ENCODE measurements around the gene ACYP2.

ACYP2 gene

DNA sequence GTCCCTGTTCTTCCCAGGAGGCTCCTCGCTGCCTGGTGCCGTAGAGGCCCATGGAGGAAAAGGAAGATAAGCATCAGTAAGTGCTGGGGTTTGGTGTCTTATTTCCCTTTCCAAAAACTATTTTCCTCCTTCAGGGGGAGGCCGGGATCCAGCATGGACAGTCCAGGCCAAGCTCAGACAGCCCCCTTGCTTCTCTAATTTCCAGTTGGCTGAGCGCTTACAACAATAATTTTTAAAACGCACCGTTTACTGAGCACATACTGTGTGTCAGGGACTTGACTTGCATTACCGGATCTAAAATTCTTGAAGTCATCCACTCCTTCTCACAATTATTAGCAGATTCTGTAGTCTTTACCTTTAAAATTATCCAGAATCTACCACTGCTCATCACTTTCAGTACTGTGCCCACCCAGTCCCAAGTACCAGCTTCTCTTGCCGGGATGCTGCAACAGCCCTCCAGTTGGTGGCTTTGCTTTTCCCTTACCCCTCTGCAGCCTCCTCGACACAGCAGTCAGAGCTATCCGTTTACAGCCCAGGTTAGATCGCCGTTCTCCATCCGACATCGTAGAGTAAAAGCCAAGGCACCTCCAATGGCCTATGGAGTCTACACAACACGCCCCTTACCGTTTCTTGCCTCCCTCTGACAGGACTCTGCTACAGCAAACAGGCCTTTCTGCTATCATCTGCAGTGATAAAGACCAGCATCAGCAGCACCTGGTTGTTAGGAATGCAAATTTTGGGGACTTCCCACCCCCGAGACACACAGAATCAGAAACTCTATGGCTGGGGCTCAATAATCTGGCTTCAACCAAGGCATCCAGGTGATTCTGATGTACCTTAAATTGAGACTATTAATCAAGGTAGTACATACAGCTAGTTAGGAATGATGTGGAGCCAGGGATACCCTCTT, 215.8 kb downstream of the ACYP2 start:
- no peak for DNase-seq

DNA sequence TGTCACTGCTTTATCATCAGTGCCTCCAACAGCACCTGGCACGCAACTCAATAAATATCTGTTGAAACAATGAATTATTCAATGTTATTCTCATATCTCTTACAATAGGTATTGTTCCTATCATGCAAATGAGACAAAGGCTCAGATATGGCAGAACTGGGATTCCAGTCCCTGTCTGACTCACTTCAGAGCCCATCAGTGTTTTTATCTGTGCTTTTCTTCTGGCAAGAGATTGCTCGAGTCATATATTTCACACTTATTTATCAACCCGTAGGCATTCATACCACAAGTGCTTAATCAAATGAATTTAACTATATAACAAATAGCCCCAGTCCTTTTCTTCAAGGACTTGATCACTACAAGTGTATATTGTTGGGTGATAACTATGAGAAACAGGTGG, 217.0 kb downstream of the ACYP2 start:
- DNase-seq: no peak

DNA sequence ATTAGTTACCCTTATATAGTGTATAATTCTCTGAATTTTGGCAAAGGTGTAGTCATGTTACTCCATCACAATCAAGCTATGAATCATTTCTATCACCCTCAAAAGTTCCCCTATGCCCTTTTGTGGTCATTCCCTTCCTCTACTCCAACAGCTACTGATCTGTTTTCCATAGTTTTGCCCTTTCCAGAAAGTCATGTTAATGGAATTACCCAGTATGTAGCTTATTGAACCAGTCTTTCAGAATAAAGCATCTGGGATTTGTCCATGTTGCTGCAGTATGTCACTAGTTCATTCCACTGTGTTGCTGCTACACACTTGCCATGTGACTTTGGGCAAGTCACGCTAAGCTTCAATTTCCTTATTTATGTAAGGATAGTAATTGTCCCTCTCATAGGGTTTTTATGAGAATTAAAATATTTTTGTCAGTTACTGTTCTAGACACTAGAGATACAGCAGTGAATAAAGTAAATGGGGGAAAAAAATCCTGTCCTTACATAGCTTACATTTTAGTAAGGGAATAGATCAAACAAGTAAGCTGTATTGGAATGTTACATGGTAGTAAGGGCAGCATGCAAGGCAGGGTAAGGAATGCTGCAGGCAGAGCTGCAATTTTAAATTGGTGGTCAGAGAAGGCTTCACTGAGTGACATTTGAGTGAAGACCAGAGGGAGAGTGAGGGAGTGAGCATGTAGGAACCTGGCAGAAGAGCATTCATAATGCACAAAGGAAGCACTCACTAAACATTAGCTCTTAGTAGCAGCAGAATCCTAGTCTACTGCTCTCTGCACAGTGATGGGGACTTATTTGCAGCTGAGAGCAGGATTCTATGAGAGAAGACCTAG, 220.9 kb downstream of the ACYP2 start:
- DNase-seq: no peak

DNA sequence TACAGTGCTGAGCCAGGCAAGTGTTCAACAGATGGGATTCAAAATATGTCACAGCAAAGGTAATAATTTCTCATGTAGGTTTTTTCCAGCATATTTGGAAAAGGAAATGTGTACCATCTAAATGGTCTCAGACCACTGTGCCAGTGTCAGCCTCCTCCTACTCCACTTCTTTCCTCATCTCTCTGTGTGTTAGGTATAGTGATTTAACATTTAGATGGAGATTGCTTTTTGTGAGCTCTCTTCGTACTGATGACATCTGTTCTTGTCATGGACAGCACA, 221.5 kb downstream of the ACYP2 start:
- DNase-seq: no peak

DNA sequence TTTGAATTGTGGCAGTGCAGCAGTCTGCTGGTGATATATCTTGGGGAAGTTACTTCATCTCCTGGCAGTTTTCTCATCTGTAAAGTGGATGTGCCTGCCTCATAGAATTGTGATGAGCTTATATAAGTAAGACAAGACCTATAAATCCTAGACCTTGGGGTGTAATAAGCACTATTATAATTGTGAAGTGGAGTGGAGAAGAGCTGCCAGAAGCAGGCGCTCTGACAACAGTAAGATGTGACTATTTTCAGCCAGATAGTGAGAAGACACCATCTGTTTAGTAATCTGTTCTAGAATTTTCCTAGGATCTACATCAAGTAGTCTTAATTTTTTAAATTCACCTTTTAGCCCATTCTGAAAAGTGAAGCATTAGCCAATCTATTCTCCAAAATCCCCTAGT, 226.2 kb downstream of the ACYP2 start:
- no peak for DNase-seq

DNA sequence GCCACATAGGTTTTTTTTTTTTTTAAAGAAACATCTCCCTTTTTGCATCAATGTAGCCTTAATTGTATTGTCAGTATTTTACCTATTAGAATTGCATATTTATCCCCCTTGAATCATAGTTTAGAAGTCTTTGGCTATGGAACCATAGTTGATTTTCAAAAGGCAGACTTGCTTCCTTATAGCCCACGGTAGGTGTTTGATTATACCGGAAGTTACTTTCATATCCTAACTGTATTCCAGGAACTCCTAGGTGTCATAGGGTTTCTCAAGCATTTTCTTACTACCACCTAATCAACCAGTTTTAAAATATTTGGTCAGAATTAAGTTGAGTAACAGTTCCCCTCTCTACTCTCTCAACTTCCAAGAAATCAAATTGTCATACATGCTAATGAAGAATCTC, 227.2 kb downstream of the ACYP2 start:
- no peak for DNase-seq

DNA sequence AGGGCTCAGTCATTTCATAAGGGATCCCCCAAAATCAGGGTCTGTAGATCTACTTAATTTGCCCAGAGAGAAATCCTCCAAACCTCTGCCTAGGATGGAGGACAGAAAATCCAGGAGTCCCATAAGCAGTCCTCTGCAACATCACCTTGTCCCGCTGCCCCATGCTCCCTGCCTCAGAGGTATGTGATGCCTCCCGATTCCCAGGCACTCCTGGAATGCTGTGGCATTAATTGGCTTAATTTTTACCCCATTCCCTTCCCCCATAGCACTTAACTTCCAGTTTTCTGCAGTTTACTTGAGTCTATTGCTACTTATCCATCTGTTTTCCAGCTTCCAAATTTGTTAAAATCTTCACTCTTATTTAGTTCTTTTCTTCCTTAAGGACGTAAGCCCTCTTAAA, 232.2 kb downstream of the ACYP2 start:
- no peak for DNase-seq

DNA sequence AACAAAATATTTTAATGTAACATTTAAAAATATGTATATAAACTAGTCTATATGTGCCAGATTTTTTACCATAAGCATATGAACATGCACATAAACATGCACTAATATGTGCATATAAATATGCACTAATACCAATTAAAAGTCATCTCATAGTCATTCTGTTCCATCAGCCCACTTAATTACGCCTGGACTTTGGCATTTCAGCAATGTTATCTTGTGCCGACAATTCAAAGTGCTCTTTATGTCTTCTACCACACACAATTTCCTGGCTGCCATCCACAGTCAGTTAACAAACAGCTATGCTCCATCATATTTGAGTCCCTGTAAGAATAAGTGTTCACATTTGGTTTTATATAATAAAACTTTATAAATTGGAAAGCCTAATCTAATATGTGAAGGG, 233.2 kb downstream of the ACYP2 start:
- DNase-seq: no peak

DNA sequence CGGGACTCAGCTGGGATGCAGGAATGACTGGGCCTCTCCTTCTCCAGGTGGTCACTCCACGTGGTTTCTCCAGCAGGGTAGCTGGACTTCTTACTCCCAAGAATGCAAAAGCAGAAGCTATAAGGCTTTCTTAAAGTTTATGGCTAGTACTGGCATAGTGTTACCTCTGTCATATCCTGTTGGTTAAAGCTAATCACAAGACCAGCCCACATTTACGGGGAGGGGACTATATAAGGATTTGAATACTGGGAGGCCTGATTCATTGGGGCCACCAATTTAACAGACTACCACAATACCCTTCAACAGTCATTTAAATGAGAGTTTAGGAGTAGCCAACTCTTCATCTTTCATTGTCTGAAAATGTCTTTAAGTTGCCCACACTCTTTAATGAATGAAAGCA, 235.0 kb downstream of the ACYP2 start:
- no peak for DNase-seq

DNA sequence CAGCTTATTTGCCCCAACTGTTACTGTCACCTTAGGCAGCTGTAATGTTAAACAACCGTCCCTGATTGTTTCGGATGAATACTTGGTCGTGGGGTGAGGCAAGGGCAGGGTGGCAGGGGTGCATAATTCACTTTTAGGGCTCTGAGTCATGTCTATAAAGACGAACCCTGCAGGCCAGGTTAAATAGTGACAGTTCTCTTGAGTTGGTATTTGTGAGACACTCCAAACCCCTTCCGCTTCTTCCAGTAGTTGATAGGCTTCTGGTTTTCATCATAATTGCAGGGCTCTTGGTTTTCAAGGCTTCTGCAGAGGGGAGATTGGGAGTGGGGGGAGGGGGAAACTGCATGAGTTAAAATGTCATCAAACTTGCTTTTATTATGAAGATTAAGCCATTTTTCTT, 237.8 kb downstream of the ACYP2 start:
- no peak for DNase-seq
